IPS DF 19.7 (cell line): Measurements from ENCODE around the gene NEB.
"Not testable (repeated sequence)": the region's sequence is repeated elsewhere in the genome, so short reads cannot be mapped to it uniquely, and the experiment has no call there.

ENCODE experiments used
- DNase-seq: peaks from one replicate; pipeline ENCODE4 v3.0.0-alpha.2; 2013; ENCODE audit warnings: low read depth, low spot score

NEB gene

GRCh38 chr2:151758744-151759143, 24.5 kb upstream of the NEB start:
- DNase-seq, result no peak

- DNase-seq, result no peak
Measured at GRCh38 chr2:151757861-151758260, 23.6 kb upstream of the NEB start.

- no peak for DNase-seq
Measured at GRCh38 chr2:151756820-151757219, 22.5 kb upstream of the NEB start.

- no peak for DNase-seq
Measured at GRCh38 chr2:151754253-151754897, 20.1 kb upstream of the NEB start.

- no peak for DNase-seq
Measured at GRCh38 chr2:151753540-151753939, 19.3 kb upstream of the NEB start.

GRCh38 chr2:151745261-151745660, 11.0 kb upstream of the NEB start:
- not testable (repeated sequence) for DNase-seq

- DNase-seq, result no peak
Measured at GRCh38 chr2:151730262-151730975, 3.9 kb downstream of the NEB start.

- DNase-seq, result no peak
Measured at GRCh38 chr2:151729837-151730236, 4.4 kb downstream of the NEB start.

- no peak for DNase-seq
Measured at GRCh38 chr2:151729415-151729811, 4.9 kb downstream of the NEB start.

- DNase-seq, result no peak
Measured at GRCh38 chr2:151728804-151729414, 5.4 kb downstream of the NEB start.

- no peak for DNase-seq
Measured at GRCh38 chr2:151727593-151728552, 6.4 kb downstream of the NEB start.

- no peak for DNase-seq
Measured at GRCh38 chr2:151721161-151721560, 13.1 kb downstream of the NEB start.

GRCh38 chr2:151720521-151720920, 13.8 kb downstream of the NEB start:
- DNase-seq, result no peak

GRCh38 chr2:151718796-151719195, 15.5 kb downstream of the NEB start:
- no peak for DNase-seq

- DNase-seq, result no peak
Measured at GRCh38 chr2:151718247-151718646, 16.0 kb downstream of the NEB start.

- no peak for DNase-seq
Measured at GRCh38 chr2:151716721-151717120, 17.6 kb downstream of the NEB start.

GRCh38 chr2:151713291-151713903, 20.9 kb downstream of the NEB start:
- no peak for DNase-seq

GRCh38 chr2:151711025-151711424, 23.3 kb downstream of the NEB start:
- no peak for DNase-seq

GRCh38 chr2:151708788-151709187, 25.5 kb downstream of the NEB start:
- no peak for DNase-seq

GRCh38 chr2:151707857-151708256, 26.4 kb downstream of the NEB start:
- no peak for DNase-seq

- not testable (repeated sequence) for DNase-seq
Measured at GRCh38 chr2:151704480-151704961, 29.8 kb downstream of the NEB start.
